Naive thymus-derived CD4-positive, alpha-beta T cell (primary cell): ENCODE results near the gene CCNT1. TPM values are rescaled to one million over a fixed set of nuclear protein-coding genes. Genes with fewer than 3 reads are reported as not detected.
A peak's percentile ranks its signal among the peaks of the same experiment; 100 is the strongest.
"Not testable (repeated sequence)": the region's sequence is repeated elsewhere in the genome, so short reads cannot be mapped to it uniquely, and the experiment has no call there.

Source experiments
- ATAC-seq: fragments of 150-1000 bp; cut with Tn5 transposase; 2 replicates; pipeline ENCODE4 v1.10.0; 2021; ENCODE audit warnings: mild to moderate bottlenecking, moderate library complexity
- CTCF ChIA-PET: fragments of 350-600 bp; sonication (Branson Sonifier 250); formaldehyde crosslinking; loops from one replicate; lab custom pipeline; 2021; ENCODE audit warnings: antibody characterized with exemption; lab: Charles Lee
- POLR2A ChIA-PET: fragments of 350-600 bp; sonication (Branson Sonifier 250); formaldehyde crosslinking; loops from one replicate; lab custom pipeline; 2021; ENCODE audit warnings: antibody characterized with exemption, inconsistent platforms; lab: Charles Lee
- DNase-seq, 9 donors: peaks; one replicate each; pipeline versions ENCODE4 v3.0.0 to v3.0.0-alpha.2; 2020 to 2022; ENCODE audit warnings: mixed read lengths in 1 of 9
- H3K27ac ChIP-seq: one replicate; pipeline ENCODE4 v1.7.0; 2013; ENCODE audit warnings: mild to moderate bottlenecking, low read depth, low read length, moderate library complexity
- H3K27me3 ChIP-seq, 2 donors: one replicate each; pipeline ENCODE4 v1.7.0; 2013; ENCODE audit warnings: low read length in 2 of 2, mild to moderate bottlenecking in 2 of 2, moderate library complexity in 2 of 2; ENCODE audit not compliant: control insufficient read depth in 2 of 2, insufficient read depth in 2 of 2
- H3K36me3 ChIP-seq, 3 experiments: 1 replicate in 2 of 3; 2 replicates in 1 of 3; pipeline ENCODE4 v1.7.0; 2013; ENCODE audit warnings: low read length in 3 of 3, mild to moderate bottlenecking in 3 of 3, moderate library complexity in 1 of 3; ENCODE audit not compliant: insufficient read depth in 3 of 3, control insufficient read depth in 2 of 3
- H3K4me1 ChIP-seq, 2 donors: one replicate each; pipeline ENCODE4 v1.7.0; 2013; ENCODE audit warnings: low read length in 2 of 2, mild to moderate bottlenecking in 2 of 2, moderate library complexity in 1 of 2; ENCODE audit not compliant: control insufficient read depth in 2 of 2, insufficient read depth in 2 of 2
- H3K4me3 ChIP-seq: 2 replicates; pipeline ENCODE4 v1.7.0; 2013; ENCODE audit warnings: mild to moderate bottlenecking, low read length
- H3K9me3 ChIP-seq, 3 experiments: 1 replicate in 2 of 3; 2 replicates in 1 of 3; pipeline ENCODE4 v1.7.0; 2013; ENCODE audit warnings: low read length in 3 of 3; ENCODE audit not compliant: control insufficient read depth in 2 of 3
- H3K27ac Mint-ChIP-seq, 9 donors: one replicate each; pipeline ENCODE4 v1.8.0; 2020 to 2022; ENCODE audit warnings: mixed read lengths in 9 of 9, mild to moderate bottlenecking in 8 of 9, moderate library complexity in 5 of 9, inconsistent platforms in 2 of 9
- H3K27me3 Mint-ChIP-seq, 5 donors: one replicate each; pipeline ENCODE4 v1.8.0; 2021 to 2022; ENCODE audit warnings: mixed read lengths in 5 of 5, mild to moderate bottlenecking in 1 of 5
- H3K36me3 Mint-ChIP-seq, 5 donors: one replicate each; pipeline ENCODE4 v1.8.0; 2020 to 2022; ENCODE audit warnings: mixed read lengths in 5 of 5, mild to moderate bottlenecking in 3 of 5, inconsistent platforms in 1 of 5
- H3K4me1 Mint-ChIP-seq, 7 donors: one replicate each; pipeline ENCODE4 v1.8.0; 2020 to 2022; ENCODE audit warnings: mixed read lengths in 7 of 7, mild to moderate bottlenecking in 3 of 7, inconsistent platforms in 1 of 7
- H3K4me3 Mint-ChIP-seq, 10 donors: one replicate each; pipeline ENCODE4 v1.8.0; 2020 to 2022; ENCODE audit warnings: mild to moderate bottlenecking in 10 of 10, mixed read lengths in 10 of 10, moderate library complexity in 6 of 10, inconsistent platforms in 2 of 10
- H3K9me3 Mint-ChIP-seq, 11 donors: one replicate each; pipeline ENCODE4 v1.8.0; 2020 to 2022; ENCODE audit warnings: mixed read lengths in 11 of 11, mild to moderate bottlenecking in 4 of 11, inconsistent platforms in 1 of 11, moderate library complexity in 1 of 11
- intact Hi-C, 2 donors: fragments of 100-400 bp; cut with micrococcal nuclease; formaldehyde crosslinking; loops; one replicate each; pipeline ENCODE4 v1.15.1; 2023
- microRNA-seq: library from miRNA; unstranded; fragments of <30 nt; microRNA quantifications from one replicate; pipeline ENCODE4 v1.2.0, GENCODE V29; 2022; ENCODE audit warnings: borderline microRNAs expressed
- polyA plus RNA-seq, 2 donors: library from polyadenylated mRNA; unstranded; fragments of 300-500 nt; fragmentation: Illumina TruSeq; gene quantifications; one replicate each; pipeline ENCODE4 v1.2.3, GENCODE V29; 2021
- total RNA-seq, 6 experiments: library from RNA in 5 of 6; stranded (reverse) in 5 of 6; gene quantifications; 1 replicate in 5 of 6; 2 replicates in 1 of 6; pipeline ENCODE4 v1.2.3 and lab custom pipeline; 2021 to 2026

CCNT1 gene
- total and polyA plus RNA-seq, 7 experiments from 2014 or later: 11.7 to 127 (median 70.6) TPM

DNA sequence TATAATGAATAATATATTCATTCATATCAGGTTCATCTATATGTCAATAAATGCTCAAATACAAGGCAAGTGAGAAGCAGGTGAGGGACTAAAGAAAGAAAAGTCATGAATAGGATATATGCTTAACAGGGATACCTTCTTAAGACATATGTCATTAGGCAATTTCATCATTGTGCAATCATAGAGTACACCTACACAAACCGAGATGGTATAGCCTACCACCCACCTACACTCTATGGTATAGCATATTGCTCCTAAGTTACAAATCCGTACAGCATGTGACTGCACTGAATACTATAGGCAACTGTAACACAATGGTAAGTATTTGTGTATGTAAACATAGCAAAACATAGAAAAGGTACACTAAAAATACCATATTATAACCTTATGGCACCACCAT, 73.5 kb downstream of the CCNT1 start:
- no peak overlapping the region for H3K4me3 ChIP-seq
- H3K4me1 Mint-ChIP-seq: peaks cover 0 to 7% (median 0%) of the 10 kb centered on the region in 7 donors
- H3K36me3 ChIP-seq: peaks cover 0 to 11% (median 0%) of the 10 kb centered on the region in 3 experiments
- peaks cover 4 to 53% (median 45%) of the 10 kb centered on the region in 5 donors for H3K36me3 Mint-ChIP-seq
- H3K27ac ChIP-seq: no peak overlapping the region
- no peak overlapping the region for H3K27ac Mint-ChIP-seq
- ChIA-PET POLR2A (no interaction called here), CTCF (interaction anchor here (0.9 kb wide), 1 partner anchor 1463 kb away, joined by 3 read pairs; no protein-coding TSS in a partner anchor)
- peaks cover 0 to 26% (median 6%) of the 10 kb centered on the region in 11 donors for H3K9me3 Mint-ChIP-seq
- intact Hi-C loops: no loop called here
- ATAC-seq (no peak), DNase-seq (no peak)
- no peak overlapping the region for H3K4me3 Mint-ChIP-seq
- no peaks in the 10 kb centered on the region for H3K27me3 ChIP-seq
- no peaks in the 10 kb centered on the region for H3K9me3 ChIP-seq
- no peaks in the 10 kb centered on the region for H3K4me1 ChIP-seq
- H3K27me3 Mint-ChIP-seq: no peaks in the 10 kb centered on the region

- H3K4me1 Mint-ChIP-seq, H3K9me3 ChIP-seq, POLR2A ChIA-PET, H3K27ac Mint-ChIP-seq, H3K27ac ChIP-seq, H3K4me3 Mint-ChIP-seq, intact Hi-C loops, H3K27me3 ChIP-seq, H3K27me3 Mint-ChIP-seq, DNase-seq, ATAC-seq, H3K4me1 ChIP-seq, H3K4me3 ChIP-seq: not testable (repeated sequence)
- H3K36me3 Mint-ChIP-seq: peaks cover 4 to 46% (median 39%) of the 10 kb centered on the region in 5 donors
- CTCF ChIA-PET: interaction anchor here (0.9 kb wide), 1 partner anchor 1464 kb away, joined by 3 read pairs; no protein-coding TSS in a partner anchor
- H3K36me3 ChIP-seq: peaks cover 0 to 11% (median 0%) of the 10 kb centered on the region in 3 experiments
- H3K9me3 Mint-ChIP-seq: peaks cover 0 to 26% (median 7%) of the 10 kb centered on the region in 11 donors
Measured at GRCh38 chr12:48641752-48642555, 74.6 kb downstream of the CCNT1 start.

DNA sequence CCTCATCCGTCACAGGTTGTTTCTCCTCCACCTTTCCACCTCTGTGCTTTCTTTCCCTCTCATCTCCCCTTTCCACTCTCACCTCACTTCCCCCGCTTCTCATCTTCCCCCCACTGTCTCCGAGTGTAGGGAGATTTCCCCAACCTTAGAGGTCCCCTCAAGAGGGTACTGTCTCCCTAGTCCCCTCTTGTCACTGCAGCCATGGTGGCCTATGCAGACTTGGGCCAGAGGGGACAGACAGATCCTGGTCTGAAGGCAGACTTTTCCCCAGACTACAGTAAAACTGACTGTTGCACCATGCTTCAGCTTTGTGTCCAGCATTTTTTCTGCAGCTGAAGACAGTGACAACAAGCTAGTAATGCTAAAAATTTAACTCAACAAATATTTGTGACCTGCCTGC, 75.7 kb downstream of the CCNT1 start:
- Histone ChIP-seq H3K36me3 (peaks cover 0 to 11% (median 0%) of the 10 kb centered on the region in 3 experiments), H3K27ac (no peak overlapping the region), H3K9me3 (no peaks in the 10 kb centered on the region), H3K4me3 (no peak overlapping the region), H3K27me3 (no peaks in the 10 kb centered on the region), H3K4me1 (no peaks in the 10 kb centered on the region)
- peaks cover 4 to 41% (median 38%) of the 10 kb centered on the region in 5 donors for H3K36me3 Mint-ChIP-seq
- no peak overlapping the region for H3K27ac Mint-ChIP-seq
- no peaks in the 10 kb centered on the region for H3K27me3 Mint-ChIP-seq
- H3K9me3 Mint-ChIP-seq: peaks cover 0 to 26% (median 7%) of the 10 kb centered on the region in 11 donors
- H3K4me3 Mint-ChIP-seq: no peak overlapping the region
- ChIA-PET POLR2A (no interaction called here), CTCF (interaction anchor here (0.5 kb wide), 1 partner anchor 836 kb away, joined by 3 read pairs; no protein-coding TSS in a partner anchor)
- DNase-seq: no peak
- intact Hi-C loops: no loop called here
- peaks cover 0 to 7% (median 0%) of the 10 kb centered on the region in 7 donors for H3K4me1 Mint-ChIP-seq
- no peak for ATAC-seq

DNA sequence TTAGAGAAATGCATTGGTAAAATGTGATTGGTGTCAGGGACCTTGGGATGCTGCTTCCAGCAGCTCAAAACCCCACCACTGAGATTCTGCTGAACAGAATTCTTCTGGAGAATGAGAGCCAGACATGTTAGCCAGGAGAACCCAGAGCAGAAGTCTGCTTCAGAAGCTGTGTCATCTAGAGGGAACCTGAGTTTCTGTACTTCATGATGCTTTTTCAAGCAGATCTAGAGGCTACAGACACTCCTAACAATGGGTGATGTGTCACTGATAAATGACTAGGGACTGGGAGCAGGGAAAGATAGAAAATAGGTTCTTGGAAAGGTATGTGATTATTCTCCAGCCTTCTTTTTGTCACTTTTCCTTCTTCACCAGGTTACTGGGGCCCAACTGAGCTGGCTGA, 76.1 kb downstream of the CCNT1 start:
- CTCF ChIA-PET: interaction anchor here (0.5 kb wide), 1 partner anchor 836 kb away, joined by 3 read pairs; no protein-coding TSS in a partner anchor
- no peak overlapping the region for H3K4me3 Mint-ChIP-seq
- no peak overlapping the region for H3K27ac ChIP-seq

More for the DNA sequence above, 76.1 kb downstream of the CCNT1 start:
- POLR2A ChIA-PET: no interaction called here
- ATAC-seq: no peak
- Histone ChIP-seq H3K9me3 (no peaks in the 10 kb centered on the region), H3K4me1 (no peaks in the 10 kb centered on the region), H3K4me3 (no peak overlapping the region), H3K27me3 (no peaks in the 10 kb centered on the region), H3K36me3 (peaks cover 0 to 11% (median 0%) of the 10 kb centered on the region in 3 experiments)
- Mint-ChIP-seq H3K27ac (no peak overlapping the region), H3K9me3 (peaks cover 0 to 26% (median 7%) of the 10 kb centered on the region in 11 donors), H3K27me3 (no peaks in the 10 kb centered on the region), H3K36me3 (peaks cover 4 to 41% (median 38%) of the 10 kb centered on the region in 5 donors), H3K4me1 (peaks cover 0 to 7% (median 0%) of the 10 kb centered on the region in 7 donors)
- intact Hi-C loops: no loop called here
- no peak for DNase-seq

Small RNAs within 50 kb of the gene (microRNA-seq; reads per million reads assigned to microRNA genes)
- gene MIR1291: 9.3 reads per million, percentile 18 among the genes with 10 or more reads in this experiment

Other genes with a start within 250 kb of the CCNT1 start
- gene ANP32D, start 244.1 kb downstream of the CCNT1 start, total RNA-seq: not detected
- not detected for gene ANP32D, start 244.1 kb downstream of the CCNT1 start, polyA plus RNA-seq
- not detected for gene C12orf54, start 234.2 kb downstream of the CCNT1 start, total RNA-seq
- not detected for gene C12orf54, start 234.2 kb downstream of the CCNT1 start, polyA plus RNA-seq
- not detected for gene OR8S1, start 191.1 kb downstream of the CCNT1 start, total RNA-seq
- gene OR8S1, start 191.1 kb downstream of the CCNT1 start, polyA plus RNA-seq: not detected
- not detected for gene LALBA, start 146.7 kb downstream of the CCNT1 start, total RNA-seq
- gene LALBA, start 146.7 kb downstream of the CCNT1 start, polyA plus RNA-seq: not detected
- 100 to 1,000 TPM in 1 of 5 experiments, 10 to 100 TPM in 4; 37.5 to 117 (median 74.4) TPM for gene KANSL2, start 34.5 kb downstream of the CCNT1 start, total RNA-seq
- 10 to 100 TPM; 33.4 to 50.8 TPM for gene KANSL2, start 34.5 kb downstream of the CCNT1 start, polyA plus RNA-seq
- gene ADCY6, start 72.4 kb upstream of the CCNT1 start, total RNA-seq: under 1 TPM in 3 of 5 experiments, not detected in 2; 0.07 to 0.22 (median 0.08) TPM
- gene ADCY6, start 72.4 kb upstream of the CCNT1 start, polyA plus RNA-seq: not detected
- gene CACNB3, start 101.8 kb upstream of the CCNT1 start, total RNA-seq: 10 to 100 TPM in 1 of 5 experiments, 1 to 10 TPM in 4; 2.2 to 14.7 (median 5.5) TPM
- gene CACNB3, start 101.8 kb upstream of the CCNT1 start, polyA plus RNA-seq: 1 to 10 TPM in 1 of 2 donors, under 1 TPM in 1; 0.89 to 1.5 TPM
- gene DDX23, start 135.5 kb upstream of the CCNT1 start, total RNA-seq: 100 to 1,000 TPM in 3 of 5 experiments, 10 to 100 TPM in 2; 84.0 to 160 (median 127) TPM
- gene DDX23, start 135.5 kb upstream of the CCNT1 start, polyA plus RNA-seq: 10 to 100 TPM; 32.8 to 65.6 TPM
- 10 to 100 TPM in 1 of 5 experiments, 1 to 10 TPM in 4; 1.1 to 13.5 (median 2.3) TPM for gene RND1, start 149.2 kb upstream of the CCNT1 start, total RNA-seq
- under 1 TPM; 0.17 to 0.94 TPM for gene RND1, start 149.2 kb upstream of the CCNT1 start, polyA plus RNA-seq
- gene FKBP11, start 208.8 kb upstream of the CCNT1 start, total RNA-seq: 10 to 100 TPM; 40.3 to 55.7 (median 48.5) TPM
- gene FKBP11, start 208.8 kb upstream of the CCNT1 start, polyA plus RNA-seq: 10 to 100 TPM; 74.2 to 83.7 TPM
- gene ARF3, start 240.8 kb upstream of the CCNT1 start, total RNA-seq: 100 to 1,000 TPM in 1 of 5 experiments, 10 to 100 TPM in 4; 48.7 to 137 (median 56.1) TPM
- 10 to 100 TPM; 15.9 to 21.9 TPM for gene ARF3, start 240.8 kb upstream of the CCNT1 start, polyA plus RNA-seq